HFF-Myc (cell line): ENCODE measurements around the gene GGTLC2.
"Not testable (repeated sequence)": the region's sequence is repeated elsewhere in the genome, so short reads cannot be mapped to it uniquely, and the experiment has no call there.

Experiments used
- DNase-seq: peaks from one replicate; pipeline ENCODE4 v3.0.0-alpha.2; 2011; ENCODE audit warnings: low read depth; ENCODE audit errors: extremely low read depth
- H3K4me3 ChIP-seq: replicated peaks from 2 replicates; pipeline ENCODE4 v1.5.1; 2011; ENCODE audit warnings: low read depth, mild to moderate bottlenecking, control low read depth, low read length
- TF ChIP-seq, protein P1 (sequence below): IDR thresholded peaks from 2 replicates; pipeline ENCODE4 v1.5.1; 2012; ENCODE audit warnings: mild to moderate bottlenecking, low read depth, low read length, control low read depth; ENCODE audit errors: missing control alignments

The GGTLC2 gene

DNA sequence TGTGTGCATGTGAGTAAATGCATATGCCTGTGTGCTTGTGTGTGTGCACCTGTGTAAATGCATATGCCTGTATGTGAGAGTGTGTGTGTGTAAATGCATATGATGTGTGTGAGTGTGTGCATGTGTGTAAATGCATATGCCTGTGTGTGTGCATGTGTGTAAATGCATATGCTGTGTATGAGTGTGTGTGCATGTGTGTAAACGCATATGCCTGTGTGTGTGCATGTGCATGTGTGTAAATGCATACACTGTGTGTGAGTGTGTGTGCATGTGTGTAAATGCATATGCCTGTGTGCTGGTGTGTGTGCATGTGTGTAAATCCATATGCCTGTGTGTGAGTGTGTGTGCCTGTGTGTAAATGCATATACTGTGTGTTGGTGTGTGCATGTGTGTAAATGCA is 37.8 kb downstream of the GGTLC2 start:
- TF ChIP-seq, protein P1, sequence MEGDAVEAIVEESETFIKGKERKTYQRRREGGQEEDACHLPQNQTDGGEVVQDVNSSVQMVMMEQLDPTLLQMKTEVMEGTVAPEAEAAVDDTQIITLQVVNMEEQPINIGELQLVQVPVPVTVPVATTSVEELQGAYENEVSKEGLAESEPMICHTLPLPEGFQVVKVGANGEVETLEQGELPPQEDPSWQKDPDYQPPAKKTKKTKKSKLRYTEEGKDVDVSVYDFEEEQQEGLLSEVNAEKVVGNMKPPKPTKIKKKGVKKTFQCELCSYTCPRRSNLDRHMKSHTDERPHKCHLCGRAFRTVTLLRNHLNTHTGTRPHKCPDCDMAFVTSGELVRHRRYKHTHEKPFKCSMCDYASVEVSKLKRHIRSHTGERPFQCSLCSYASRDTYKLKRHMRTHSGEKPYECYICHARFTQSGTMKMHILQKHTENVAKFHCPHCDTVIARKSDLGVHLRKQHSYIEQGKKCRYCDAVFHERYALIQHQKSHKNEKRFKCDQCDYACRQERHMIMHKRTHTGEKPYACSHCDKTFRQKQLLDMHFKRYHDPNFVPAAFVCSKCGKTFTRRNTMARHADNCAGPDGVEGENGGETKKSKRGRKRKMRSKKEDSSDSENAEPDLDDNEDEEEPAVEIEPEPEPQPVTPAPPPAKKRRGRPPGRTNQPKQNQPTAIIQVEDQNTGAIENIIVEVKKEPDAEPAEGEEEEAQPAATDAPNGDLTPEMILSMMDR = no peak
- DNase-seq = no peak
- no peak overlapping the region for H3K4me3 ChIP-seq

DNA sequence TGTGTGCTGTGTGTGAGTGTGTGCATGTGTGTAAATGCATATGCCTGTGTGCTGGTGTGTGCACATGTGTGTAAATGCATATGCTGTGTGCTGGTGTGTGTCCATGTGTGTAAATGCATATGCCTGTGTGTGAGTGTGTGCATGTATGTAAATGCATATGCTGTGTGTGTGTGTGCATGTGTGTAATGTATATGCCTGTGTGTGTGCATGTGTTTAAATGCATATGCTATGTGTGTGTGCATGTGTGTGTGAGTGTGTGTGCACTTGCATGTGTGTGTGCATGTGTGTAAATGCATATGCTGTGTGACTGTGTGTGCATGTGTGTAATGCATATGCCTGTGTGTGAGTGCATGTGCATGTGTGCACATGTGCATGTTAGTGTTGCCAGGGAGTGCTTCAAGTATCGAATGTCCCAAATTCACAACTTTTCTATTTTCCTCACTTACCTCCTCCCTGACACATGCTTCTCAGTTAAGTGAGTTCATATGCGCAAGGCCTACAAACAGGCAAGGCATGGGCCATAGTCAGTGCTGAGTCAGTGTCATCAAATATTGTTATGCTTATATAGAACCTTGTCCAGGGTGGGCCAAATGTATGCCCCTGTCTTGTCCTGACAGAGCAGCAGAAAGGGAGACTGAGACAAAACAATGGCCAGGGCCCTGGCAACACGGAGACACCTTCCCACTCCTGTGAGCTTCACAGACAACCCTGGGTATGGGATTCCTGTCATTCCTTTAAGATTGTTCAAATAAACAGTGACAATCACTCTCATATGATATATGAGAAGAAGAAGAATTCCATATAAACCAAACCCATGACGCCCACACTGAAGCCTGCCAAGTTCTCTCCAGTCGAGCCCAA is 38.6 kb downstream of the GGTLC2 start:
- H3K4me3 ChIP-seq = no peak overlapping the region
- TF ChIP-seq, protein P1 = no peak
- no peak for DNase-seq

DNA sequence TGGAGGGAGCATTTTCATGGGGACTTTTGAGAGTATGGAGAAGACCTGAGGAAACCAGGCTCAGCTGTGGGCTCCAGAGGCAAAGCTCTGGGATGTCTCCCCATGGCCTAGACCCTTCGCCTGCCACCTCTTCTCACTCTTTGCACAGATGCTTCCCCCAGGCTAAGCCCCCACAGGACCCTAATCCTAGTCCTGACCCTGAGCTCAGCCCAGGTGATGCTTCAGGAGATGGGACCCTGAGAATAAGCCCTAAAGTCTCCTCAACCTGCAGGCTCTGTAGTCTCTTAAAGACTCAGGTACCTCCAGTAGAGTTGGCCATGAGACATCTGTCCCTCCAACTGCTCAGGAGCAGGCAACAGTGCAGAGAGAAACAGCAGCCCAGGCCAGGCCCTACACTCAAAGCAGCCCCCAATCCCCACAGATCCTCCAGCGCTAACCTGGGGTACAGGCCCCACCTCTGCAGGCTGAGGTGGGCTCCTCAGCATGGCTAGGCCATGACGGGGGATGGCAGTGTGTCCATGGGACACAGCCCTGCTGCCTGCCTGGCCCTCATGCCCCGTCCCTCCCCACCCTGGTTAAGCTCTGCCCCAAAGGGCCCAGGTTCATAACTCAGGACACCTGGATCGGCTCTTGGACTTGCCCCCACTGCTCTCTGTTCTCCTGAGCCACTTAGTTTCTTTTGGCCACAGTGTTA is 39.4 kb downstream of the GGTLC2 start:
- no peak overlapping the region for H3K4me3 ChIP-seq
- no peak for DNase-seq
- TF ChIP-seq, protein P1 = no peak

DNA sequence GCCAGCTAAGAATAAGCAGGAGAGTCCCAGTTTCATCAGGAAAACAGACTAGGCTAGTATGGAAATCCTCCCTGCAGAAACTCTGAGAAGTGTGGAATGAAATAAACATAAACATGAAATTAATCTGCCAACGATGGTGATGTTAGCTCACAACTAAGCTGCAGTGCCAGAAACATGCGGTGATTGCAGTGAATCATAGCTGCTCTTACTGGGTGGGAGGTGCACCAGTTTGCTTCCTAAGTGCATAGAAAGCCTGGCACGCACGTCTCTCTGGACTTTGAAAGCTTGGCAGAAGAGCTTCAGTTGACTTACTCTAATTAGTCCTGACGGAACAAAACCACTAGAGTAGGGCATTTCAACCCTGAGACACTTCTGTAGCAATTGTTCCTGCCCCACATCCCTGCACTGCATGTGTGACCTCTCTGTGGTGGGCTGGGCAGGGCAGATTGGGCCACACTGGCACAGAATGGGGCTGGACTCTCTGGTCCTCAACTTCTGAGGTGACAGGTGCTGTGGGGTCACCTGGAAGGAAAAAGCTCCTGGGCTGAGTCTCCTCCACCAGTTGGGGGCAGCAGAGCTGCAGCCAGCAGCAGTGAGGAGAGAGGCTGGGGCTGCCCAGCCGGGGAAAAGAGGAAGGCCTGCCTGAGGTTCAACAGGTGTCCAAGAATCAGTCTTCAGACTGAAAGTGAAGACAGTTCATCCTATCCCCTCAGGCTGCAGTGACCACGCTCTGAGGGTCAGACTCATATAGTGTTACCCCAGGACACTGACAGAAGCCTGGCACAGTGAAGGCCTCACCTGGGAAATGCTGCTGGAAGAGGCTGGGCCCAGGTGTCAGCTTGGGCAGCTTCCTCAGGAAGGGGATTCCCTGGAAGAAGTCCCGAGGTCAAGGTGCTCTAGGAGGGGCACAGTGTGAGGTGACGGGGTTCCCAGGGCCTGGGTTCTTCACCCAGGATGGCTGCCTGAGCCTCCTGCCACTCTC is 40.5 kb downstream of the GGTLC2 start:
- H3K4me3 ChIP-seq = no peak overlapping the region
- TF ChIP-seq, protein P1 = peak; percentile 44

DNA sequence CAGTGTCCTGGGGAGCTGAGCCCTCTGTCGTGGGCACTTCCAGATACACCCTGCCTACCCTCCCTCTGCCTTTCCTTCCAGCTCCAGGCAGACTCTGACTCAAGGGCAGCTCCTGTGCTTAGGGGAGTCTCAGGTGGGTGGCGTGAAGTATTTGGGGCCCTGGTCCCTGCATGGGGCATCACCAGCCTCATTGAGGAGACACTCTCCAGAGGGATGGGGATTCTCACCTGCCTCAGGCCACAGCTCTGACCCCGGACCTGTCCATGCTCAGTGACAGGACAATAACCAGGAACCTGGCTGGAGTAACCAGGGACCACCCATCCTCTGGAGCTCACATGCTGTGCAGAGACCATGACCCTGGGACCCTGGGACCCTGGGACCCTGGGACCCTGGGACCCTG is 41.2 kb downstream of the GGTLC2 start:
- H3K4me3 ChIP-seq = no peak overlapping the region
- no peak for DNase-seq
- TF ChIP-seq, protein P1 = no peak

More for the DNA sequence above, 40.5 kb downstream of the GGTLC2 start:
- DNase-seq = no peak

DNA sequence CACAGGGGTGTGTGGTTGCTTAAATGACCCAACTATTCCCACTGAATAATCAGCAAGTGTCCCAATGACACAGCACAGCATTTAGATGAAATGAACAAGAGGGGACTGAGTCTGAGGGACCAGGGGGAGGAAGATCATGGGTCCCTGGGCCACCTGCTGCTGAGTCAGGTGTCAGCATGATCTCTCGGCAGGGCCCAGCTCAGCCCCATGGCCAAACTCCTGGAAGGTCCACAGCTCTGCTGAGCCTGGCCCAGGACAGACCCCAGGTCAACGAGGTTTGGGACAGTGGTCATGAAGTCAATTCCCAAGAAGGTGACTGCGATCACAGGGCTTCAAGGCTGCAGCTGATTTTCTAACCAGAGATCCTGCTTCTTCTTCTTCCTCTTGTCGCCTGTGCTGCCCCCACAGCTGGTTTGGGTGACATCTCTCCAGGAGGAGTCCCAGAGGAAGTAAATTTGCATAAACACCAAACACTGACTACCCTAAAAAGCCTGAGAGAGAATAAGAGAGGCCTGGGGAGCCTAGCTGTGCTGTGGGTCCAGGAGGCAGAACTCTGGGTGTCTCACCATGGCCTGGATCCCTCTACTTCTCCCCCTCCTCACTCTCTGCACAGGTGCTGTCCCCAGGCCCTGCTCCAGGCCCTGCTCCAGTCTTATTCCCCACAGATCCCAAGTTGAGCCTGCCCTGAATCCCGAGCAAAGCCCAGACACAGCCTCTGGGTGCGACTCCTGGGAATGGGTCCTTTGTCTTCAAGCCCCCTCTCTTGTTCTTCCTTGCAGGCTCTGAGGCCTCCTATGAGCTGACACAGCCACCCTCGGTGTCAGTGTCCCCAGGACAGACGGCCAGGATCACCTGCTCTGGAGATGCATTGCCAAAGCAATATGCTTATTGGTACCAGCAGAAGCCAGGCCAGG is 42.0 kb downstream of the GGTLC2 start:
- DNase-seq, H3K4me3 ChIP-seq: not testable (repeated sequence)
